Smooth muscle cell (in vitro differentiated cells): ENCODE results near the gene HEMK1. TPM values are rescaled to one million over a fixed set of nuclear protein-coding genes. Genes with fewer than 3 reads are reported as not detected.

ENCODE experiments used
- DNase-seq: peaks from one replicate; lab custom pipeline; 2025; ENCODE audit not compliant: unreplicated experiment; lab: John Stamatoyannopoulos, UW
- H2AFZ ChIP-seq: fragments of 200-600 bp; sonication (generic); 2 replicates; pipeline ENCODE4 v1.6.0; 2016; ENCODE audit warnings: antibody characterized with exemption, low read depth, mild to moderate bottlenecking
- H3F3A ChIP-seq: fragments of 200-600 bp; sonication (generic); 2 replicates; pipeline ENCODE4 v1.6.0; 2017; ENCODE audit warnings: antibody characterized with exemption, low read depth
- H3K27ac ChIP-seq: fragments of 200-600 bp; sonication (generic); 2 replicates; pipeline ENCODE4 v1.5.1; 2016; ENCODE audit warnings: low read depth, mild to moderate bottlenecking
- H3K27me3 ChIP-seq: fragments of 200-600 bp; sonication (generic); 2 replicates; pipeline ENCODE4 v1.6.1; 2016; ENCODE audit warnings: low read depth, mild to moderate bottlenecking
- H3K36me3 ChIP-seq: fragments of 200-600 bp; sonication (generic); 2 replicates; pipeline ENCODE4 v1.5.1; 2016; ENCODE audit warnings: low read depth
- H3K4me1 ChIP-seq: fragments of 200-600 bp; sonication (generic); 2 replicates; pipeline ENCODE4 v1.5.1; 2016; ENCODE audit warnings: low read depth
- H3K4me2 ChIP-seq: fragments of 200-600 bp; sonication (generic); 2 replicates; pipeline ENCODE4 v1.6.0; 2016; ENCODE audit warnings: mild to moderate bottlenecking
- H3K4me3 ChIP-seq: fragments of 200-600 bp; sonication (generic); 2 replicates; pipeline ENCODE4 v1.5.1; 2016; ENCODE audit warnings: mild to moderate bottlenecking
- H3K79me2 ChIP-seq: fragments of 200-600 bp; sonication (generic); 2 replicates; pipeline ENCODE4 v1.6.0; 2016; ENCODE audit warnings: low read depth, mild to moderate bottlenecking
- H3K9ac ChIP-seq: fragments of 200-600 bp; sonication (generic); 2 replicates; pipeline ENCODE4 v1.6.0; 2016; ENCODE audit warnings: low read depth
- H3K9me3 ChIP-seq: fragments of 200-600 bp; sonication (generic); replicated peaks from 2 replicates; pipeline ENCODE4 v1.5.1; 2016; ENCODE audit warnings: low read depth
- H4K20me1 ChIP-seq: fragments of 200-600 bp; sonication (generic); 2 replicates; pipeline ENCODE4 v1.6.0; 2016; ENCODE audit warnings: low read depth
- CTCF ChIP-seq: fragments of 200-600 bp; sonication (generic); IDR thresholded peaks from 2 replicates; pipeline ENCODE4 v1.5.1; 2017; ENCODE audit warnings: borderline replicate concordance, mild to moderate bottlenecking, antibody characterized with exemption; ENCODE audit not compliant: insufficient read depth, poor library complexity, severe bottlenecking
- WGBS: methylation state at CpG from one replicate; pipeline ENCODE4 v1.1.7; 2016; ENCODE audit warnings: low lambda C conversion rate; 5-methylcytosine and 5-hydroxymethylcytosine counted together
- polyA plus RNA-seq: library from polyadenylated mRNA; unstranded; fragments of >200 nt; fragmentation: Nextera tagmentation; extraction: Ambion mirVana; gene quantifications from 2 replicates; pipeline ENCODE4 v1.2.1, GENCODE V29; 2016
- total RNA-seq: library from RNA; depleted of rRNA; stranded (reverse); fragments of >200 nt; gene quantifications from 2 replicates; pipeline ENCODE4 v1.2.3, GENCODE V29; 2014

The HEMK1 gene
- total and polyA plus RNA-seq, 2 experiments from 2014 or later = 15.3 to 28.3 TPM

GRCh38 chr3:50550079-50550736, 19.1 kb upstream of the HEMK1 start:
- H3K36me3 ChIP-seq = no peaks in the 10 kb centered on the region
- peak; percentile 19 for DNase-seq
- no peaks in the 10 kb centered on the region for H4K20me1 ChIP-seq
- H2AFZ ChIP-seq = no peak overlapping the region
- H3K9me3 ChIP-seq = no peaks in the 10 kb centered on the region
- WGBS = 62% methylated on average over 9 of the region's 13 CpGs
- no peaks in the 10 kb centered on the region for H3K27me3 ChIP-seq
- H3F3A ChIP-seq = no peaks in the 10 kb centered on the region
- no peaks in the 10 kb centered on the region for H3K4me1 ChIP-seq
- no peak overlapping the region for H3K4me3 ChIP-seq
- peak; percentile 70 for TF ChIP-seq CTCF
- no peak overlapping the region for H3K27ac ChIP-seq
- H3K9ac ChIP-seq = no peak overlapping the region
- H3K4me2 ChIP-seq = no peak overlapping the region
- no peaks in the 10 kb centered on the region for H3K79me2 ChIP-seq

GRCh38 chr3:50551054-50551659, 18.2 kb upstream of the HEMK1 start:
- no peaks in the 10 kb centered on the region for H3F3A ChIP-seq
- H2AFZ ChIP-seq = no peak overlapping the region
- no peaks in the 10 kb centered on the region for H3K9me3 ChIP-seq
- peak overlapping the region; percentile 54 for H3K4me2 ChIP-seq
- no peak overlapping the region for H3K9ac ChIP-seq
- DNase-seq = no peak
- H3K4me3 ChIP-seq = no peak overlapping the region
- no peaks in the 10 kb centered on the region for H4K20me1 ChIP-seq
- H3K27ac ChIP-seq = no peak overlapping the region
- no peaks in the 10 kb centered on the region for H3K79me2 ChIP-seq
- H3K36me3 ChIP-seq = no peaks in the 10 kb centered on the region
- TF ChIP-seq CTCF = no peak
- H3K27me3 ChIP-seq = no peaks in the 10 kb centered on the region
- WGBS = 32% methylated on average over 9 of the region's 9 CpGs
- no peaks in the 10 kb centered on the region for H3K4me1 ChIP-seq

- TF ChIP-seq CTCF = no peak
- Histone ChIP-seq H3F3A (no peaks in the 10 kb centered on the region), H2AFZ (no peak overlapping the region), H3K9me3 (no peaks in the 10 kb centered on the region), H3K27ac (no peak overlapping the region), H4K20me1 (no peaks in the 10 kb centered on the region), H3K36me3 (no peaks in the 10 kb centered on the region), H3K4me1 (no peaks in the 10 kb centered on the region), H3K9ac (no peak overlapping the region), H3K4me2 (peak overlapping the region; percentile 54), H3K79me2 (no peaks in the 10 kb centered on the region), H3K4me3 (no peak overlapping the region), H3K27me3 (no peaks in the 10 kb centered on the region)
- WGBS = 92% methylated on average over 7 of the region's 7 CpGs
- no peak for DNase-seq
These were observed 17.5 kb upstream of the HEMK1 start for GRCh38 chr3:50551681-50552435.
